ENCODE measurements around the gene EFNA5. TPM values are rescaled to one million over a fixed set of nuclear protein-coding genes. Genes with fewer than 3 reads are reported as not detected.

The EFNA5 gene
- total and polyA plus RNA-seq, 2 of the 13 experiments (the other 11 are each of a cell fraction or from before 2014, with no cell fraction given) = not detected

GRCh38 chr5:107365320-107366109 lies 305.2 kb downstream of the EFNA5 start:
- H3K4me3 ChIP-seq (replicated peaks in 1 of 3; ENCODE audit: insufficient read depth in 1 of 3, low read depth in 2 of 3, low read length in 3 of 3) = no peak overlapping the region
- no peaks in the 10 kb centered on the region for H3K9me3 ChIP-seq (ENCODE audit: low read length)
- FAIRE-seq (no peak), ATAC-seq (no peak), DNase-seq (ENCODE audit: low spot score) (no peak)
- H3K36me3 ChIP-seq (replicated peaks in 1 of 2; ENCODE audit: control insufficient read depth in 1 of 2, insufficient read depth in 2 of 2, low read length in 2 of 2) = no peaks in the 10 kb centered on the region
- ChIA-PET POLR2A (no interaction called here), CTCF (ENCODE audit: low intra/inter-chr PET ratio, low total read pairs) (no interaction called here)
- no TSS peak for BruUV-seq (replicated peaks)
- H3K27ac ChIP-seq (ENCODE audit: extremely low read length, insufficient read depth, low read length) = no peak overlapping the region
- in situ Hi-C loops (cut with HindIII; ENCODE audit: extremely low pct_ligation_motif_present, low pct_unique_long_range_greater_than_20kb) = no loop called here
- H3K4me2 ChIP-seq (ENCODE audit: low read depth, low read length) = no peak overlapping the region
- intact Hi-C loops (cut with micrococcal nuclease; ENCODE audit: unreplicated experiment) = no loop called here
- no peaks in the 10 kb centered on the region for H4K20me1 ChIP-seq (ENCODE audit: insufficient read depth, low read length)
- no peak overlapping the region for H3K9ac ChIP-seq (ENCODE audit: insufficient read depth, low read depth, low read length)
- 9% methylated on average over 10 of the region's 10 CpGs for WGBS (ENCODE audit: low lambda C conversion rate)
- no peaks in the 10 kb centered on the region for H3K79me2 ChIP-seq (ENCODE audit: insufficient read depth, low read length)
- no peak overlapping the region for H2AFZ ChIP-seq (ENCODE audit: low read length)
- no peaks in the 10 kb centered on the region for H3K27me3 ChIP-seq (ENCODE audit: control insufficient read depth in 1 of 2, insufficient read depth in 2 of 2, low read length in 2 of 2)
- H3K4me1 ChIP-seq (ENCODE audit: insufficient read depth, low read length) = no peaks in the 10 kb centered on the region
- TF ChIP-seq HES4 (CRISPR knock-in tag; IDR thresholded peaks at IDR 0.05; ENCODE audit: borderline replicate concordance) (no peak), ZNF562 (CRISPR knock-in tag; IDR thresholded peaks at IDR 0.05; ENCODE audit: borderline replicate concordance) (no peak), ZNF513 (CRISPR knock-in tag; conservative IDR thresholded peaks at IDR 0.05) (no peak), SIN3A (IDR thresholded peaks at IDR 0.05; ENCODE audit: borderline replicate concordance, low read depth, low read length) (no peak), TGIF2 (CRISPR knock-in tag; IDR thresholded peaks at IDR 0.05) (no peak), FOXM1 (CRISPR knock-in tag; IDR thresholded peaks at IDR 0.05) (no peak), ZNF264 (CRISPR knock-in tag; IDR thresholded peaks at IDR 0.05) (no peak), MLXIP (CRISPR knock-in tag; IDR thresholded peaks at IDR 0.05; ENCODE audit: borderline replicate concordance) (no peak), BCLAF1 (IDR thresholded peaks at IDR 0.05) (no peak), TEAD3 (CRISPR knock-in tag; optimal IDR thresholded peaks at IDR 0.05; ENCODE audit: borderline replicate concordance) (no peak), ZMYM2 (CRISPR knock-in tag; IDR thresholded peaks at IDR 0.05) (no peak), HOXD1 (CRISPR knock-in tag; IDR thresholded peaks at IDR 0.05) (no peak), ZSCAN30 (CRISPR knock-in tag; IDR thresholded peaks at IDR 0.05) (no peak), ZNF160 (CRISPR knock-in tag; IDR thresholded peaks at IDR 0.05) (no peak)

Data from HepG2 (cell line).